Caco-2 (cell line): ENCODE data around the gene PRSS33. TPM values are rescaled to one million over a fixed set of nuclear protein-coding genes. Genes with fewer than 3 reads are reported as not detected.

Experiments
- BruUV-seq: library from RNA; stranded (reverse); fragments of 400-500 nt; replicated peaks from 2 replicates; lab custom pipeline; 2021; lab: Mats Ljungman, UMichigan
- CTCF ChIA-PET: fragments of 300-600 bp; sonication (Branson Sonifier 250); formaldehyde crosslinking; loops from one replicate; lab custom pipeline; 2022; ENCODE audit warnings: antibody characterized with exemption; lab: Charles Lee
- POLR2A ChIA-PET: fragments of 300-600 bp; sonication (Branson Sonifier 250); formaldehyde crosslinking; loops from one replicate; lab custom pipeline; 2022; ENCODE audit warnings: antibody characterized with exemption; lab: Charles Lee
- DNase-seq, 2 experiments: peaks; one replicate each; pipeline versions ENCODE4 v3.0.0 to v3.0.0-alpha.2; 2020 to 2022
- H3K27me3 ChIP-seq: replicated peaks from 2 replicates; pipeline ENCODE4 v1.6.0; 2011; ENCODE audit warnings: low read length; ENCODE audit not compliant: control insufficient read depth, insufficient read depth
- H3K36me3 ChIP-seq: 2 replicates; pipeline ENCODE4 v1.5.1; 2011; ENCODE audit warnings: low read length; ENCODE audit not compliant: control insufficient read depth, insufficient read depth
- H3K4me1 ChIP-seq: fragments of 250-450 bp; sonication (Bioruptor Pico); 2 replicates; pipeline ENCODE4 v1.5.1; 2020; ENCODE audit warnings: mild to moderate bottlenecking
- H3K4me3 ChIP-seq: 2 replicates; pipeline ENCODE4 v1.5.1; 2011; ENCODE audit warnings: low read depth, mild to moderate bottlenecking, control low read depth, low read length
- H3K9me3 ChIP-seq: fragments of 250-450 bp; sonication (Bioruptor Pico); 2 replicates; pipeline ENCODE4 v1.5.1; 2020; ENCODE audit warnings: mild to moderate bottlenecking, moderate library complexity
- H3K27ac Mint-ChIP-seq: one replicate; pipeline ENCODE4 v1.8.0; 2022; ENCODE audit warnings: mixed read lengths; ENCODE audit not compliant: unreplicated experiment
- H3K27me3 Mint-ChIP-seq: one replicate; pipeline ENCODE4 v1.8.0; 2022; ENCODE audit warnings: mixed read lengths; ENCODE audit not compliant: insufficient read depth, unreplicated experiment
- H3K36me3 Mint-ChIP-seq: one replicate; pipeline ENCODE4 v1.8.0; 2022; ENCODE audit warnings: mild to moderate bottlenecking, mixed read lengths; ENCODE audit not compliant: insufficient read depth, unreplicated experiment
- H3K4me1 Mint-ChIP-seq: one replicate; pipeline ENCODE4 v1.8.0; 2022; ENCODE audit warnings: low read depth, mixed read lengths; ENCODE audit not compliant: unreplicated experiment
- H3K4me3 Mint-ChIP-seq: one replicate; pipeline ENCODE4 v1.8.0; 2022; ENCODE audit warnings: mild to moderate bottlenecking, moderate library complexity, mixed read lengths; ENCODE audit not compliant: unreplicated experiment
- H3K9me3 Mint-ChIP-seq: one replicate; pipeline ENCODE4 v1.8.0; 2022; ENCODE audit warnings: mixed read lengths; ENCODE audit not compliant: unreplicated experiment
- CTCF ChIP-seq, 2 experiments: fragments of 200-600 bp in 1 of 2; IDR thresholded peaks; 1 replicate in 1 of 2; 2 replicates in 1 of 2; pipeline versions ENCODE4 v1.5.1 to v1.8.0; 2011 to 2022; ENCODE audit warnings: antibody characterized with exemption in 1 of 2, control low read depth in 1 of 2, inconsistent platforms in 1 of 2, low read depth in 1 of 2, low read length in 1 of 2, mild to moderate bottlenecking in 1 of 2, moderate library complexity in 1 of 2; ENCODE audit not compliant: insufficient read depth in 1 of 2, severe bottlenecking in 1 of 2, unreplicated experiment in 1 of 2
- intact Hi-C: fragments of 100-400 bp; cut with micrococcal nuclease; formaldehyde crosslinking; loops from one replicate; pipeline ENCODE4 v1.10.0; 2022; ENCODE audit not compliant: unreplicated experiment
- total RNA-seq: library from RNA; stranded (reverse); gene quantifications from 2 replicates; pipeline ENCODE4 v1.2.3, GENCODE V29; 2022

The PRSS33 gene
- total RNA-seq, 1 experiment from 2014 or later = not detected

GRCh38 chr16:2819939-2820835 lies 32.8 kb upstream of the PRSS33 start:
- Mint-ChIP-seq H3K4me1 (peaks cover 4% of the 10 kb centered on the region), H3K27me3 (no peaks in the 10 kb centered on the region), H3K36me3 (no peaks in the 10 kb centered on the region), H3K4me3 (no peak overlapping the region), H3K27ac (no peak overlapping the region), H3K9me3 (no peaks in the 10 kb centered on the region)
- TF ChIP-seq CTCF (IDR thresholded peaks at IDR 0.05; ENCODE audit: insufficient read depth in 1 of 2, low read depth in 1 of 2, low read length in 1 of 2, severe bottlenecking in 1 of 2, unreplicated experiment in 1 of 2) = no peak
- no peak overlapping the region for H3K4me3 ChIP-seq
- H3K36me3 ChIP-seq = no peaks in the 10 kb centered on the region
- no peaks in the 10 kb centered on the region for H3K27me3 ChIP-seq
- CTCF ChIA-PET = no interaction called here
- H3K9me3 ChIP-seq = no peaks in the 10 kb centered on the region
- peaks cover 8% of the 10 kb centered on the region for H3K4me1 ChIP-seq
- intact Hi-C loops = no loop called here
- POLR2A ChIA-PET = no interaction called here
- BruUV-seq = no TSS peak
- DNase-seq = no peak

GRCh38 chr16:2819179-2819938 lies 32.0 kb upstream of the PRSS33 start:
- Mint-ChIP-seq H3K36me3 (no peaks in the 10 kb centered on the region), H3K4me3 (no peak overlapping the region), H3K4me1 (peaks cover 4% of the 10 kb centered on the region), H3K27me3 (no peaks in the 10 kb centered on the region), H3K27ac (no peak overlapping the region), H3K9me3 (no peaks in the 10 kb centered on the region)
- Histone ChIP-seq H3K27me3 (no peaks in the 10 kb centered on the region), H3K4me3 (no peak overlapping the region), H3K36me3 (no peaks in the 10 kb centered on the region), H3K9me3 (no peaks in the 10 kb centered on the region), H3K4me1 (peaks cover 10% of the 10 kb centered on the region)
- CTCF ChIA-PET = no interaction called here
- POLR2A ChIA-PET = no interaction called here
- BruUV-seq = no TSS peak
- DNase-seq = no peak
- TF ChIP-seq CTCF (IDR thresholded peaks at IDR 0.05; ENCODE audit: insufficient read depth in 1 of 2, low read depth in 1 of 2, low read length in 1 of 2, severe bottlenecking in 1 of 2, unreplicated experiment in 1 of 2) = no peak
- intact Hi-C loops = no loop called here

GRCh38 chr16:2818272-2818876 lies 31.0 kb upstream of the PRSS33 start:
- no peaks in the 10 kb centered on the region for H3K36me3 Mint-ChIP-seq
- no peaks in the 10 kb centered on the region for H3K27me3 Mint-ChIP-seq
- H3K9me3 Mint-ChIP-seq = no peaks in the 10 kb centered on the region
- no peaks in the 10 kb centered on the region for H3K9me3 ChIP-seq
- no peak overlapping the region for H3K4me3 Mint-ChIP-seq
- intact Hi-C loops = no loop called here
- TF ChIP-seq CTCF (IDR thresholded peaks at IDR 0.05; ENCODE audit: insufficient read depth in 1 of 2, low read depth in 1 of 2, low read length in 1 of 2, severe bottlenecking in 1 of 2, unreplicated experiment in 1 of 2) = no peak
- POLR2A ChIA-PET = no interaction called here
- H3K4me3 ChIP-seq = no peak overlapping the region
- DNase-seq = no peak
- peaks cover 10% of the 10 kb centered on the region for H3K4me1 ChIP-seq
- no peaks in the 10 kb centered on the region for H3K36me3 ChIP-seq
- CTCF ChIA-PET = no interaction called here
- no TSS peak for BruUV-seq
- peaks cover 4% of the 10 kb centered on the region for H3K4me1 Mint-ChIP-seq
- no peak overlapping the region for H3K27ac Mint-ChIP-seq
- no peaks in the 10 kb centered on the region for H3K27me3 ChIP-seq
